Measurements from ENCODE around the gene NEUROD4. TPM values are rescaled to one million over a fixed set of nuclear protein-coding genes. Genes with fewer than 3 reads are reported as not detected.

Gene NEUROD4
- total and polyA plus RNA-seq, 2 experiments from 2014 or later, result 0.07 to 0.13 TPM

GRCh38 chr12:55034218-55034617 is 14.4 kb downstream of the NEUROD4 start:
- peaks cover 7% of the 10 kb centered on the region for H3K4me1 ChIP-seq (ENCODE audit: insufficient read depth)
- H3K27me3 ChIP-seq (ENCODE audit: insufficient read depth), result no peaks in the 10 kb centered on the region
- Mint-ChIP-seq H3K36me3 (ENCODE audit: low read depth) (no peaks in the 10 kb centered on the region), H3K27me3 (ENCODE audit: insufficient read depth, low read depth, poor library complexity) (peaks cover 3% of the 10 kb centered on the region), H3K4me3 (no peak overlapping the region), H3K9me3 (no peaks in the 10 kb centered on the region), H3K4me1 (peaks cover 11% of the 10 kb centered on the region), H3K27ac (no peak overlapping the region)
- no peak overlapping the region for H3K4me2 ChIP-seq
- DNase-seq (ENCODE audit: low spot score) (no peak), ATAC-seq (peak; percentile 61)
- TF ChIP-seq ZNF462 (CRISPR knock-in tag; IDR thresholded peaks at IDR 0.05) (no peak), EZH2phosphoT487 (IDR thresholded peaks at IDR 0.05; ENCODE audit: unreplicated experiment) (no peak), POLR2AphosphoS5 (IDR thresholded peaks at IDR 0.05; ENCODE audit: low read depth) (no peak), JUNB (IDR thresholded peaks at IDR 0.05; ENCODE audit: unreplicated experiment) (no peak), ZNF114 (CRISPR knock-in tag; IDR thresholded peaks at IDR 0.05) (no peak), CTCF (conservative IDR thresholded peaks at IDR 0.05; ENCODE audit: low read depth in 2 of 2) (no peak), ETS1 (IDR thresholded peaks at IDR 0.05) (no peak), EZH2 (IDR thresholded peaks at IDR 0.05; ENCODE audit: low read depth, unreplicated experiment) (no peak)
- H3K9me2 ChIP-seq (ENCODE audit: insufficient read depth), result no peaks in the 10 kb centered on the region
- peak overlapping the region; percentile 60; the same call in 1 of the 2 replicates for H2AFZ ChIP-seq
- H3K27ac ChIP-seq (ENCODE audit: low read depth), result no peak overlapping the region
- H3F3A ChIP-seq (replicated peaks; ENCODE audit: low read depth), result no peaks in the 10 kb centered on the region
- no peak overlapping the region for H3K4me3 ChIP-seq
- H3K79me2 ChIP-seq (replicated peaks; ENCODE audit: insufficient read depth), result no peaks in the 10 kb centered on the region
- no peaks in the 10 kb centered on the region for H4K20me1 ChIP-seq (replicated peaks; ENCODE audit: insufficient read depth)
- no peaks in the 10 kb centered on the region for H3K36me3 ChIP-seq (ENCODE audit: insufficient read depth)
